Stomach (tissue), 4 donors: Measurements from ENCODE around the gene CHMP4B.
A peak's percentile ranks its signal among the peaks of the same experiment; 100 is the strongest.

ENCODE experiments used
- EP300 ChIP-seq: sonication (generic); formaldehyde crosslinking; IDR thresholded peaks from one replicate; pipeline ENCODE4 v1.6.1; 2017; ENCODE audit warnings: antibody characterized with exemption
- POLR2A ChIP-seq, 4 donors: fragments of 450-650 bp; IDR thresholded peaks; one replicate each; pipeline ENCODE4 v1.6.1; 2016; ENCODE audit warnings: antibody characterized with exemption in 4 of 4, control low read depth in 2 of 4, mild to moderate bottlenecking in 1 of 4, moderate library complexity in 1 of 4
- POLR2AphosphoS5 ChIP-seq, 3 donors: sonication (generic); formaldehyde crosslinking; IDR thresholded peaks; one replicate each; pipeline ENCODE4 v1.6.1; 2016; ENCODE audit warnings: antibody characterized with exemption in 3 of 3
- TF ChIP-seq, protein P1 (sequence below), 7 experiments: fragments of 450-650 bp in 4 of 7; fragments of 200-600 bp in 3 of 7; sonication (generic) in 3 of 7; IDR thresholded peaks; one replicate each; pipeline ENCODE4 v1.5.1; 2016 to 2019; ENCODE audit warnings: antibody characterized with exemption in 7 of 7, control low read depth in 2 of 7, mild to moderate bottlenecking in 1 of 7

DNA sequence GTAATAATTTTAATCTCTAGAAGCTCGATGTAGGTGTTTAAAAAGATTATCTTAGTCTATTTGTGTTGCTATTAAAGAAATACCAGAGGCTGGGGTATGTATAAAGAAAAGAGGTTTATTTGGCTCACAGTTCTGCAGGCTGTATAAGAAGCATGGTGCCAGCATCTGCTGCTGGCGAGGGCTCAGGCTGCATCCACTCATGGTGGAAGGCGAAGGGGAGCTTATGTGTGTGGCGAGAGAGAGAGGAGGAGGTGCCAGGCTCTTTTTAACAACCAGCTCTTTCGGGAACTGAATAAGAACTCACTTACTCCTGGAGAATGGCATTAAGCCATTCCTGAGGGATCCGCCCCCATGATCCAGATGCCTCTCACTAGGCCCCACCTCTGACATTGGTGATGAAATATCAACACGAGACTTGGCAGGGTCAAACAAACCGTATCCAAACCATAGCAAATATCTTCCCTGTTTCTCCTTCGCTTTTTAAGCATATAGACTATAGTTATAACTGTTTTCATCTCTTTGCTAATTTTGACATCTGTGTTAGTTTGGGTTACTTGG lies 24.5 kb downstream of the CHMP4B start:
- TF ChIP-seq, protein P1, sequence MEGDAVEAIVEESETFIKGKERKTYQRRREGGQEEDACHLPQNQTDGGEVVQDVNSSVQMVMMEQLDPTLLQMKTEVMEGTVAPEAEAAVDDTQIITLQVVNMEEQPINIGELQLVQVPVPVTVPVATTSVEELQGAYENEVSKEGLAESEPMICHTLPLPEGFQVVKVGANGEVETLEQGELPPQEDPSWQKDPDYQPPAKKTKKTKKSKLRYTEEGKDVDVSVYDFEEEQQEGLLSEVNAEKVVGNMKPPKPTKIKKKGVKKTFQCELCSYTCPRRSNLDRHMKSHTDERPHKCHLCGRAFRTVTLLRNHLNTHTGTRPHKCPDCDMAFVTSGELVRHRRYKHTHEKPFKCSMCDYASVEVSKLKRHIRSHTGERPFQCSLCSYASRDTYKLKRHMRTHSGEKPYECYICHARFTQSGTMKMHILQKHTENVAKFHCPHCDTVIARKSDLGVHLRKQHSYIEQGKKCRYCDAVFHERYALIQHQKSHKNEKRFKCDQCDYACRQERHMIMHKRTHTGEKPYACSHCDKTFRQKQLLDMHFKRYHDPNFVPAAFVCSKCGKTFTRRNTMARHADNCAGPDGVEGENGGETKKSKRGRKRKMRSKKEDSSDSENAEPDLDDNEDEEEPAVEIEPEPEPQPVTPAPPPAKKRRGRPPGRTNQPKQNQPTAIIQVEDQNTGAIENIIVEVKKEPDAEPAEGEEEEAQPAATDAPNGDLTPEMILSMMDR (IDR thresholded peaks at IDR 0.05) = no peak
- TF ChIP-seq POLR2A (IDR thresholded peaks at IDR 0.05) (no peak), POLR2AphosphoS5 (IDR thresholded peaks at IDR 0.05) (peak in 2 of 3 donors; percentile 14 to 63), EP300 (no peak)
